TTC549 (cell line): ENCODE results near the gene HPS5.
"Not testable (repeated sequence)": the region's sequence is repeated elsewhere in the genome, so short reads cannot be mapped to it uniquely, and the experiment has no call there.

Experiments
- FAIRE-seq: peaks from 2 replicates; lab custom pipeline; 2012; peaks lifted over from hg19 to GRCh38; lab: Jason Lieb, UNC

Gene HPS5

DNA sequence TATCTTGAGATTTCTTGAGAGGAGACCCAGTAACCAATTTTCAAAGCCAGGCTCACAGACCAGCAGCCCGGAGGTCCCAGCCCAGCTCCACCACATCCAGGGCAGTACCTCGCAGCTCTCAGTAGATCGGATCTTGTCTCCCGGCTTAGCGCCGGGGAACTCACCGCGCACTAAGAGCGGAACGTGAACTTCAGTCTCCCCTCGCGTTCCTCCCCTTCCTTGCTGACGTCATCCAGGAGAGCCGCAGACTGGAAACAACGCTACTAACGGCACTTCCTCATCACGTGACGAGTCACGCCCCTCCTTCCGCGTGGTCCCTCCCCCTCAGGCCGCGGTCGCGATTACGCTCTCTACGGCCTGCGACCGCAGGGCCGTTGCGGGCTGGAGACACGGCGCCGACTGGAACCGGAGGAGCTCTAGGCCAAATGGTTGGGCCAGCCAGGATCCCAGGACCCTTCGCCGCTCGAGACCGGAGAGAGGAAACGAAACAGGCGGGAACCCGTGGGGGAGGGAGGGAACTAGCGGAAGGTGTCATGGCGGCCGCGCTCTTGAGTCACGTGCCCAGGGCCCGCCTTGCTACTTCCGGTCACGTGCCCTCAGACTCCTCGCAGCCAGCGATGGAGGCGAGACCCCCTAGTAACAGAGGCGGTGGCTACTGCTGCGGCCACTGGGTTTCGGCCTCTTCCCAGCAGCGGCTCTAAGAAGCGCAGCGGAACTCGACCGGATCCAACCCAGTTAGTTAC is at the start of gene HPS5, which contains the start of gene GTF2H1:
Gene HPS5 (minus strand): TSS at position 172 of the 743 bp plus-strand sequence. CDS start 4,282 bp downstream, outside the sequence.
Gene GTF2H1 (plus strand): TSS at position 599 of the 743 bp plus-strand sequence. CDS start 10,508 bp downstream, outside the sequence.
- FAIRE-seq: no peak

DNA sequence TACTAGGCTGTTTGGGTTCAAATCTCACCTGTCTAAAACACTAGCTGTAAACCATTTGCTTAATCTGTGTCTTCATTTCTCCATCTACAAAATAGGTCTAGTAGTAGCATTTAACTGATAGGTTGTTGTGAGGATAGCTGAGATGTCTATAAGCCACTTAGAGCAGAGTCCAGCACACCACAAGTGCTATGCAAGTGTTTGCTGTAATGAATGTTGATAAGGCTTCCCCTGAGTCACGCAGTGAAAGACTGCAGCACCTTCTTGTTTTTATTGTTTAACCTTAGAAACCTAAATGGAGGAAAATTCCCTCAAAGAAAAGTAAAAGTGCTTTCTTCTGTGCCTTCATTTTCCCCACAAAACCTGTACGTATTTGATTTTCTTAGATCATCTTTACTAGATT is 49.3 kb upstream of the HPS5 start:
- no peak for FAIRE-seq

DNA sequence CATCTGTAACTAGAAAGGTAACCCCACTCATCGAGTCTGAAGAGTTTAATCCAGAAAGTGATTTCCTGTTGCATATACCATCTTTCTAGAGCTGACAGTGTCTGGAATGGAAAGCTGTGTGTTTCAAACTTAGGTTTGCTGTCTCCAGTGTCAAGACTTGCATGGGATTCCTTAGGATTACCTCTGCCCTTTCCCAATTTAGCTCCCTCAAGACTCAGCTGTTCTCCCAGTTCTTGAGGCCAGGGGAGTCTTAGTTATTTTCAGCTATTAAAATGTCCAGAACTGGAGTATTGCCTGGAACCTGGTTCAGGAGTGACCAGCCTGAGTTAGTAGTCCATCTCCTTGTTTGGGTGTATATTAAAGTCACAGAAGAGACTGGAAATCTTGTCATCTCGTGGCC is 47.5 kb upstream of the HPS5 start:
- FAIRE-seq: no peak

DNA sequence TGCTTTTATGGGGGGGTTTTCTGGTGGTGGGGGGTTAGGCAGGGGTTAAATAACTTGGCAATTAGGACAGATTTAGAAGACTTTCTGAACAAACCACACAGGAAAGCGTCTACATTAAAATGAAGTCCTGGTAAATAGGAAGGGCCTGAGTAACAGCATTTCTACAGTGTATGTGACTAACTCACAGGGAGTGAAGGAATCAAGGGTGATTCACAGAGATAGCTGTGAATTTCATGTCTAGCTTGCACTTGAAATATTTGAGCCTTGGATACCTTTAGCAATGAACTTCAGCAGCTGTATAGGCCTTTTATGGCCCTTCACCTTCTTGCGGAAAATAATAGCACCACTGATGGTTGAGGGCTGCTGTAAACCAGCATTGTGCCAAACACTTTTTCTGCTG is 46.3 kb upstream of the HPS5 start:
- no peak for FAIRE-seq

DNA sequence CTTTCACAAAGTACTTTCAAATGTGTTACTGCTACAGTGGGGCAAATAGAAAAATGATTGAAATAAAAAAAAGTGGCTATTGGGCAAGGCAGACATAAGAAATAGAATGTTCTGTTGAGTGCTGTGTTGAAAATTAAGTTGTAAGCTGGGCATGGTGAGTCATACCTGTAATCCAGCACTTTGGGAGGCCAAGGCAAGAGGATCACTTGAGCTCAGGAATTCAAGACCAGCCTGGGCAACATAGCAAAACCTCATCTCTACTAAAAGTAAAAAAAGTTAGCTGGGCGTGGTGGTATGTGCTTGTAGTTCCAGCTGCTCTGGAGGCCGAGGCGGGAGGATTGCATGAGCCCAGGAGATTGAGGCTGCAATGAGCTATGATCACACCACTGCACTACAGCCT is 45.5 kb upstream of the HPS5 start:
- no peak for FAIRE-seq

GRCh38 chr11:18366286-18366685 is 44.3 kb upstream of the HPS5 start:
- FAIRE-seq: no peak

GRCh38 chr11:18365741-18366140 is 43.8 kb upstream of the HPS5 start:
- no peak for FAIRE-seq

GRCh38 chr11:18364495-18365073 is 42.6 kb upstream of the HPS5 start:
- no peak for FAIRE-seq

DNA sequence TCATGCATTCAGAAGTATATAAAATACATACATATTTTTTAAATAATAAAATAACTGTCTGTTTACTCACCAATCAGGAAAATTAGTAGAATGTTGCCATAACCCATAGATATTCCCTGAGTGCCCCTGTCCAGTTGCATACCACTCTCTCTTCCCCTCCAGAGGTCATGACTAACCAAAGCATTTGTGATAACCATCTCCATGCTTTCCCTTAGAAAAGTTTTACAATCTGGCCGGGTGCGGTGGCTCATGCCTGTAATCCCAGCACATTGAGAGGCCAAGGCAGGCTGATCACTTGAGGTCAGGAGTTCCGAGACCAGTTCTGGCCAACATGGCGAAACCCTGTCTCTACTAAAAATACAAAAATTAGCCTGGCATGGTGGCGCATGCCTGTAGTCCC is 39.2 kb upstream of the HPS5 start:
- FAIRE-seq: no peak

- FAIRE-seq: no peak
Observed at GRCh38 chr11:18358646-18359045, 36.7 kb upstream of the HPS5 start.

- no peak for FAIRE-seq
Observed at GRCh38 chr11:18352581-18352980, 30.6 kb upstream of the HPS5 start.

GRCh38 chr11:18347471-18348125 is 25.7 kb upstream of the HPS5 start:
- FAIRE-seq: no peak

DNA sequence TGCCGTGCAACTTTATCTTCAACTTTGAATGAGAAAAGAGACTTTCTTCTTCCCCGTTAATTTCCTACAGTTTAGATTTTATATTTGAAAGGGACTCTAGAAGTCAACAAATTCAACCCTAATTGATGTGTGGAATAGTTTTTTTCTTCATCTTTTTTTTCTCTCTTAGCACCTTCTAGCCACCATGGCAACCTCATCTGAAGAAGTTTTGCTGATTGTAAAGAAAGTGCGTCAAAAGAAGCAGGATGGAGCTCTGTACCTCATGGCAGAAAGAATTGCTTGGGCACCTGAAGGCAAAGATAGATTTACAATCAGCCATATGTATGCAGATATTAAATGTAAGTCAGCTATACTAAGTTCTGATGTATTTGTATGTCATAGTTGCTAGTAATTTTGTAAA is 11.0 kb upstream of the HPS5 start:
- FAIRE-seq: no peak

DNA sequence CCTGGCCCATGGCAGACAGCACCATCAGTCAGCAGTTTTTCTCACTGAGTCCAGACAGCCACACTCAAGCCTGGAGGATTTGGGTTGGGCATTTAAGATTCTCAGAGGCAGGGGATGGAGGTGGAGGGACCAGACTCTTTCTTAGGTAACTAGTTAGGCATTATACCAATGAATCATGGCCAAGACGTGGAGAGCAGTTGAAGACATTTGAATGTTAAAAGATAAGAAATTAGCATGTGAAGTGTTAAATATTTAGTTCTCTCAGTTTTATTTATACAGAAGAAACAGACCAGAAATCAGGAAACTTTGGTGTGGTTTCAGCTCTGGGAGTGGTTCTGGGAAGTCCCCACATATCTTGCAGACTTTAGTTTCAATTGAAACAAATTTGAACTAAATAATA is 10.4 kb upstream of the HPS5 start:
- no peak for FAIRE-seq

GRCh38 chr11:18330921-18331320 is 9.0 kb upstream of the HPS5 start:
- FAIRE-seq: no peak

- FAIRE-seq: no peak
Observed at GRCh38 chr11:18329196-18329870, 7.4 kb upstream of the HPS5 start.

DNA sequence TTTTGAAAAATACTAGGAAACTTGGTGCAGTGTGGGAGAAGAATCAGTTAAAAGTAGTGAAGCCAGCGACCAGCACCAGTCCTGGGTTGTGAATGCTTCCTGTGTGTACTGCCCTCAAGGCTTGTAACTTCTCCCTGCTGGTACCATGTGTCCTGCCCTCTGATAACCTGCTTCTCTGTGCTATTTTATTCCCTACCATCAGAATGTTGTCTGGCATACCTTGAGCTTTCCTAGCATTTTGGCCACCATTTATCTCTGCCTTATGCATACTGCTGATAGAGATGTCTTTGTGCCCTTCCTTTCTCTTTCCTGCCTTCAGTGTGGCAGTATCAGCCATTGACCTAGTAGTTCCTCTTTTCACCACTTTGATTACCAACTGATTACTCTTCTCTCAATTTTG is 2.4 kb upstream of the HPS5 start:
- FAIRE-seq: no peak

- FAIRE-seq: not testable (repeated sequence)
Observed at GRCh38 chr11:18323881-18324280, 1.9 kb upstream of the HPS5 start.

DNA sequence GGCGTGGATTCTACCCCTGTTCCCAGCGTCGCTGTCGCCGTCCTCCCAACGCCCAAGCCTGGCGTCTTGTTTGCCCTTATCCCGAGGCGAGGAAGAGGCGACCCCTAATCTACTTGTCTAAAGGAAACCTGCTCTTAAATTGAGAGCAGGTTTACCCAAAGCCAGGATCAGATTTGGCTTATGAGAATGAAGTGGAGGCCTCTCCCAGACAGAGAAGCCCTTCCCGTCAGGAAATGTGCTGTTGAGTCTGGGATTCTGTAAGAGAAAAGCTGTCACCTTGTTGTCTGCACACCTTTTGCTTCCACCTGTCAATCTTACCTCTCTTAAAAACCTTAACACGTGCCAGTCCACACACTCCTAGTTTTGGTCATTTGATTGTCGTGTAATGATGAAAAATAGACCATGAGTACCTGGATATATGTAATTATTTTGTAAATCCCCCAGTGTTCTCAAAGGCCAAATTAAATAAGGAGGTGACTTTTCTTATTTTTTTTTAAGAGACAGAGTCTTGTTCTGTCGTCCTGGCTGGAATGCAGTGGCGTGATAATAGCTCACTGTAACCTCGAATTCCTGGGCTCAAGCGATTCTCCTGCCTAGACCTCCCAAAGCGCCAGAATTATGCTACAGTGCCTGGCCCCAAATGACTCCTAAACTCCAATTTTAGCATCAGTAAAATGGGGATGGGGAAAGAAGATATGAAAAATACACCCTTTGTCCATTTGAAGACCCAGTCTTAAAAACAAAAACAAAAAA is 1.1 kb upstream of the HPS5 start:
- FAIRE-seq: no peak

DNA sequence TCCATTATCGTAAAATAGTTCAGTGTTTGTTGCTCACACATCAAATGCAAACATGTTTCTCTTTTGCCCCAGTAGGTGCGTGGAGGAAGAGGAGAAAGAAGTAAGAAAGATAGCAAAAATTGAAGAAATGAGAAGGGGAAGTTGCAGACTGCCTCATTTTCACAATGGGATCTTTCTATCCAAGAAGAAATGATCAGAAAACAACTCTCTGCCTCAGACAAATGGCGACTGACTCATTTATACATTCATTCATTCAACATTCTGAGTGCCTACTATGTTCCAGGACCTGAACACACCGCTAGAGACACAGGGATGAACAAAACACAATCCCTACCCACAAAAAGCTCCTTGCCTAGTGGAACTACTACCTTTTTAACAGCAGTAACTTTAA is 367 bp downstream of the HPS5 start:
- no peak for FAIRE-seq

DNA sequence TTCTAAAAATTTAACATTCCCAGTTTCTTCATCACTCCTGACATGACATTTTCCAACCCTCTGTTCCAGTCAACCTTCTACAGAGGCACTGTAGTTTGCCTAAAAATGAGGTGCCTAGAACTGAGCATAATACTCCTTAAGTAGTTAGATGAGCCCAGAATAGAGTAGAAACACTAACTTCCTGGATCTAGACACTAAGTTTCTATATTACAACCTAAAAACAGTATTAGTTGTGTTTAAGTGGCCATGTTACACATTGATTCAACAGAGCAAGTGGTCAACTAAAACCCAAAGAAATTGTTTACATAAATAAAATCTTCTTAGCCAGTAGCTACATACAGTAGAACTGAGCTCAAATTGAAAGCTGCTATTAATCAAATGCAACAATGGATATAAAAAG is 1.3 kb downstream of the HPS5 start:
- FAIRE-seq: no peak

- no peak for FAIRE-seq
Observed at GRCh38 chr11:18319914-18320313, 2.0 kb downstream of the HPS5 start.
